Measurements from ENCODE around the gene PUM1.
"Not testable (repeated sequence)": the region's sequence is repeated elsewhere in the genome, so short reads cannot be mapped to it uniquely, and the experiment has no call there.

Gene PUM1

DNA sequence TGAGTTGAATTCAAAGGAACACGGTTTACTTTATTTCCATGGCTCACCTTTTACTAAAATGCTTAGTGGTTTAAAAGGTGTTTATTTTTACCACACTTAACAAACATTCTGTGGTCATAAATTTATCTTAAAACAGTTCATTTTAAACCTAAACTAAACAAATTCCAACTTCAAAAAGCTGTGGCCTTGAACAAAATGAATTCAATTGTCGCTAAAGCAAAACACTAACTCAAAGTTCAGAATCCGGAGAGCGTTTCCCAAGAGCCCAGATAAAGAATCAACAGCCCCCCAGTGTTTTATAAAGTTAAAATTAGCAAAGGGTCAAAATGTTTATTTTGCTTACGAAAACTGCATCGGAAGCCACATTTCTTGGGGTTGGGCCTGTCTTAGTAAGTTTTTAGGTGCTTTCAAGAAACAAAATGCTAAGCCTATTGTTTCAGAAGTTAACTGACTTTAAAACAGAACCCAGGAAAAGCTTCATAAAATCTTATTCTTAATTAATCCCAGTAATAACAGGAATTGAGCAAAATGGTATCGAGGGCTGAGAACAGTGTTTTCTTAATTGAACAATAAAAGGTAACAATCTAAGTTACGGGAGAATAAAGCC, 1.3 kb downstream of the PUM1 start:
- TF ChIP-seq, protein P1, sequence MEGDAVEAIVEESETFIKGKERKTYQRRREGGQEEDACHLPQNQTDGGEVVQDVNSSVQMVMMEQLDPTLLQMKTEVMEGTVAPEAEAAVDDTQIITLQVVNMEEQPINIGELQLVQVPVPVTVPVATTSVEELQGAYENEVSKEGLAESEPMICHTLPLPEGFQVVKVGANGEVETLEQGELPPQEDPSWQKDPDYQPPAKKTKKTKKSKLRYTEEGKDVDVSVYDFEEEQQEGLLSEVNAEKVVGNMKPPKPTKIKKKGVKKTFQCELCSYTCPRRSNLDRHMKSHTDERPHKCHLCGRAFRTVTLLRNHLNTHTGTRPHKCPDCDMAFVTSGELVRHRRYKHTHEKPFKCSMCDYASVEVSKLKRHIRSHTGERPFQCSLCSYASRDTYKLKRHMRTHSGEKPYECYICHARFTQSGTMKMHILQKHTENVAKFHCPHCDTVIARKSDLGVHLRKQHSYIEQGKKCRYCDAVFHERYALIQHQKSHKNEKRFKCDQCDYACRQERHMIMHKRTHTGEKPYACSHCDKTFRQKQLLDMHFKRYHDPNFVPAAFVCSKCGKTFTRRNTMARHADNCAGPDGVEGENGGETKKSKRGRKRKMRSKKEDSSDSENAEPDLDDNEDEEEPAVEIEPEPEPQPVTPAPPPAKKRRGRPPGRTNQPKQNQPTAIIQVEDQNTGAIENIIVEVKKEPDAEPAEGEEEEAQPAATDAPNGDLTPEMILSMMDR (conservative IDR thresholded peaks at IDR 0.05; ENCODE audit: low read depth) = no peak
- ChIA-PET POLR2A (ENCODE audit: low non-redundant PET) (no interaction called here), CTCF (interaction anchor here (0.6 kb wide), 1 partner anchor 108 kb away, joined by 3 read pairs; no protein-coding TSS in a partner anchor)
- no peak for DNase-seq (ENCODE audit: low spot score)
- no peak overlapping the region for H3K27ac ChIP-seq

DNA sequence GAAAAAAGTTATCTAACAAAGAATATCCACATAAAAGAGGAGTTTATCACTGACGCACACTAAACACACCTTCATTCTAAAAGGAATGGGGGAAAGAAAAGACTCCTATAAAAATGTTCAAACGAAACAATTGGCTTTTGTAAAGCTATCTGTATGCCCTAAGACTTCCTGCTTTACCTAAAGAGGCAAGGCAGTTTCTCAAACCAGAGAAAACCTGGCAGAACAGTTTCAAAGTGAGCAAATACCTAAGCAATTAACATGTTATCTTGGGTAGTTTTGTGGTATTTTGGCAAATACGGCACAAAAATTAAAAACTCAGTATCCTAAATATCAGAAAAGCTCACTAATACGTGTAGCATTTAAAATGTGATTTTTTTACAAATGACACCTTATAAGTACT, 1.9 kb downstream of the PUM1 start:
- TF ChIP-seq, protein P1 (conservative IDR thresholded peaks at IDR 0.05; ENCODE audit: low read depth) = no peak
- CTCF ChIA-PET = interaction anchor here (0.5 to 0.7 kb wide), 2 partner anchors 106 to 126 kb away, joined by 3 read pairs; no protein-coding TSS in a partner anchor
- no peak overlapping the region for H3K27ac ChIP-seq
- POLR2A ChIA-PET (ENCODE audit: low non-redundant PET) = no interaction called here
- no peak for DNase-seq (ENCODE audit: low spot score)

DNA sequence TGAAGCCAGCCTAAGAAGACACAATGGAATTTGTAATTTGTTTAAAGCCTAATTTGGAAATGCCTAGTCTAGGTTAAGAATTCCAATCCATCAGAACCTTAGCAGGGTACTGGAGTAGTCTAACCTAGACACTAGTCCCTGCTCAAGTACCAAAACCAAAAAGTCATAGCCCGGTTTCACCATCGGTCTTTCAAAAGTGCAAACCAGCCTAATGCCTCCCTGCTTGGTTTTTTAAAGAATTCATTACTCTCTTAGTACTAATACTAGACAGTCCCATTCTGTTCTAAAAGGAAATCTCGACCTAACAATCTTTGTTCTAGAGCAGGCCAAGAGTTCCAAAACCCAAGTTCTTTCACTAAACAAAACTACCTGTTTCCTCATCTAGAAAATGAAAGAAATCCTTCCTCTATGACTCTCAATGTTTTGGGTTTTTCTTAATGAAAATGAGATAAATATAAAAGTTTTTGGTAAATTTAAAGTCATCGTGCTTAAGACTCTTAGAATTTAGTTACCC, 2.6 kb downstream of the PUM1 start:
- H3K27ac ChIP-seq = no peak overlapping the region
- TF ChIP-seq, protein P1 (conservative IDR thresholded peaks at IDR 0.05; ENCODE audit: low read depth) = no peak
- DNase-seq (ENCODE audit: low spot score) = no peak
- ChIA-PET CTCF (interaction anchor here (0.5 kb wide), 1 partner anchor 107 kb away, joined by 3 read pairs; no protein-coding TSS in a partner anchor), POLR2A (ENCODE audit: low non-redundant PET) (interaction anchor here (1.0 kb wide), 1 partner anchor 16 kb away, joined by 8 read pairs; no protein-coding TSS in a partner anchor)

- POLR2A ChIA-PET (ENCODE audit: low non-redundant PET) = interaction anchor here (1.0 kb wide), 1 partner anchor 15 kb away, joined by 8 read pairs; no protein-coding TSS in a partner anchor
- DNase-seq (ENCODE audit: low spot score); CTCF ChIA-PET; H3K27ac ChIP-seq: not testable (repeated sequence)
Observed at GRCh38 chr1:31062162-31062866, 3.2 kb downstream of the PUM1 start.

GRCh38 chr1:31058012-31058411, 7.5 kb downstream of the PUM1 start:
- TF ChIP-seq, protein P1 (conservative IDR thresholded peaks at IDR 0.05; ENCODE audit: low read depth) = no peak
- DNase-seq (ENCODE audit: low spot score) = no peak
- ChIA-PET CTCF (interaction anchor here (0.7 kb wide), 1 partner anchor 82 kb away, joined by 5 read pairs; no protein-coding TSS in a partner anchor), POLR2A (ENCODE audit: low non-redundant PET) (no interaction called here)
- no peak overlapping the region for H3K27ac ChIP-seq

GRCh38 chr1:31055953-31056352, 9.6 kb downstream of the PUM1 start:
- TF ChIP-seq, protein P1 (conservative IDR thresholded peaks at IDR 0.05; ENCODE audit: low read depth) = no peak
- H3K27ac ChIP-seq = no peak overlapping the region
- DNase-seq (ENCODE audit: low spot score) = no peak
- POLR2A ChIA-PET (ENCODE audit: low non-redundant PET) = no interaction called here
- CTCF ChIA-PET = interaction anchor here (0.7 kb wide), 1 partner anchor 163 kb away, joined by 3 read pairs; no protein-coding TSS in a partner anchor

All from RWPE1 (cell line).